ENCODE results near the gene XK.
"Not testable (repeated sequence)": the region's sequence is repeated elsewhere in the genome, so short reads cannot be mapped to it uniquely, and the experiment has no call there.

Gene XK

DNA sequence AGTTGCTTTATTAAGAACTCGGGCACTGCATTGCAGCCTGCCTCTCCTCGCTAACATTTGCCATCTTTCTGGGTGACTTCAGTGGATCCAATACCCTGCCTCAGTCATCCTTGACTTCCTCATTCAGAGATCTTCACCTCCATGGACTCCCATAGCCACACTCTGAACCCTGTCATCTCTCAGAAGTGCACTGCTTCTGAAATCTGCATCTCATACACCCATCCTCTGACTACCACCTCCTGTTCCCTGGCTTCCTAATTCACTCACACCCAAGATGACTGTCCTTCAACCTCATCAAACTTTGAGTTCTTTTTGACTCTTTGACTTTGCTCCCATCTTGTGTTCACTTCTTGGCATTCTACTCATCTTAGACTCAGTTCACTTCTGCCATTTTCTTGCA is 68.9 kb downstream of the XK start:
- DNase-seq (ENCODE audit: low read depth in 2 of 2) = no peak

DNA sequence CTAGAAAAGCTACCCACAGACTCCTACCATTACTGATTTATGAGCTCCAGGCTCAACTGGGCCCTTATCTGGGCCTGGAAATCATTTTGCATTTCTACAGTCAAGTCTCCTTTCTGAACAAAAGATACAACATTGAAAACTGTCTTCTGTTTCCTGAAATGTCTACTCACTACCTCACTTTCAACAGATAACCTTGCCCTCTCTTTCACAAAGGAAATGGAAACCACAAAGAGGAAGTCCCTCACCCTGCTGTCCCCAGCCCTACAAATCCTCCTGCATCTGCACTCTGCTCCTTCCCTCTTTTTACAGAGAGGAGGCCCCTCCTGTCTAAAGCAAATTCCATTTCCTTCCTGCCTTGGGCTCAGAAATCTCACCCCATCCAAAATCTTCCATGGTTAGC is 69.4 kb downstream of the XK start:
- DNase-seq (ENCODE audit: low read depth in 2 of 2) = no peak

DNA sequence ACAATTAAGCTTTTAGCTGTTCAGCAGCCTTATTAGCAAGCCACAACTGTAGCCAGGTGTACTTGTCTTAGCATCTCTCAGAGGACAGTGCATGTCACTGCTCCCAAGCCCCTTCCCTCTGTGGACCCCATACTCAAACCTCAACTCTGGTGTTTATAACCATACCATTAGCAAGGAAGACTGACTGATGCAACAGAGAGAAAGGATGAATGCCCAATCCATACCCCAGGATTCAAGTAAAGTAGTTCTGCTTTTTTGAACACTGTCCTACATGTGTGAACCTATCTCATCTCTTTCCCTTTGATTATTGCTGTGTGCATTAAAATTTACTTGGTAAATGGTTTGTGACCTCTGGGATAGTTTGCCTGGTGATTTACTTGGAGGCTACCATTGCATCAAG is 71.5 kb downstream of the XK start:
- no peak for DNase-seq (ENCODE audit: low read depth in 2 of 2)

GRCh38 chrX:37759351-37759750 is 73.8 kb downstream of the XK start:
- no peak for DNase-seq (ENCODE audit: low read depth in 2 of 2)

DNA sequence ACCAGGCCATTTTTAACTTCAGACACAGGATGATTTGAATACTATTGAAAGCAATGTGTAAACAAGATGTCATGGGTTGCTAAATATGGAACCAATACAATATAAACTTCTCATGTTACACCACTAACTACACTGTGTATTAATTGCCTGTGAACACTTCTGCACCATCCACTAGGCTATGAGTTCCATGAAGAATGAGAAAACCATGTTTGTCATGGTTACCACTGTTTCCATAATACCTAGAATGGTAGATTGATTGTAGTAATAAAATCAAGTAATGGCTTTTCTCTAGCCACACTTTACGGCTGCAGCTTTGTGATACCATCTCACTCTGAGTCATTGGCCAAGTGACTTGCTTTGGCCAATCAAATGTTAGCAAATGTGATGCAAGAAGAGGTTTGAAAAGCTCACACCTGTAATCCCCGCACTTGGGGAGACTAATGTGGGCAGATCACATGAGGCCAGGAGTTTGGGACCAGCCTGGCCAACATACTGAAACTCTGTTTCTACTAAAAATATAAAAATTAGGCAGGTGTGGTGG is 74.4 kb downstream of the XK start:
- DNase-seq (ENCODE audit: low read depth in 2 of 2) = no peak

DNA sequence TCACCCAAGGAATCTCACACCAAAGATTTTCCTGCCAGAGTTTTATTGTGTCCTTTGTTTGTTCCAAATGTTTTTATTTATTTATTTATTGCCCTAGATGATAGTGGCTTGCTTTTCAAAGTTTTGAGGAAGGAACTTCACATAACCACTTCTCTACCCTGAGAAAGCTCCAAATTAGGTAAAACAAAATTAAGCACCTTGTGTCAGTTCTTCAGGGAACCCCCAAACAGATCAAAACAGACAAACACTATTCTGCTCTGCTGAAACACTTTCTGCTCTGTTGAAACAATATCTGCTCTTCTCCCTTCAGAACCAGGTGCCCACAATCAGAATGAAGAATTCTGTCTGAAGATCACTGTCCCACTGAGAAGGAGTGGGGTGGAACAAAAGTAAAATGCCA is 77.8 kb downstream of the XK start:
- DNase-seq (ENCODE audit: low read depth in 2 of 2) = no peak

DNA sequence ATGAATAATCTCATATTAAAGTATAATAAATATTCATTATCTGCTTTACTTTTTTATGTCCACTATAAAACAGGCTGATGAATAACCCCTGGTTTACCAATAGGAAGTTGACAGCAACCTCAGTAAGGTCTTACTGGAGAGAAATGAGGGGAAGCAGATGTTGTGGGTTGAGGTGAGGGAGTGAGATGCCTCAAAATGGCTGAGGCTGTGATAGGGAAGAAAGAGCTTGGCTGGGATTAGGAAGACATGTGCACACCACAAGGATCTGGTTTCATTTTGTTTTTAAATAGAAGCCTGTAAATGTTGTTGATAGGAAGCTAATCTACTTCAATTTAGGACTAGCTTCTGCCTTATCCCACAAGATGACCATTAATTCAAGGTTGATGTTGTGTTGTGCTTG is 79.9 kb downstream of the XK start:
- no peak for DNase-seq (ENCODE audit: low read depth in 2 of 2)

DNA sequence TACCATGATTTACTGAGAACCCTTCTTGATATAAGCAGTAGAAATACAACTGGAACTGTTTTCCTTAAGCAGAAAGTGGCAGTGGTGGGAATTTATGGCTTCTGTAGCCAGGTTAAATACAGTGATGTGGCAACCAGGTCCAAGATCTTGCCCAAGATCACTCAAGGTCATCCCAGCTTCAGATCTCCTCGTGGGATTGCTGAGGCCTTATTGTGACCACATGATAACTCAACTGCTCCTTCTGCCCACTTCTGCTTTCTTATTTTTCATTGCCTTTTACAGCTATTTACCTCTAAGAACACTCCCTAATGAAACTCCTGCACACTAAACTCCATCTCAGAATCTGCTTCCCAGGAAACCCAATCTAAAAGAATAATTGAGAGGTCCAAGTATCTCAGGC is 81.8 kb downstream of the XK start:
- no peak for DNase-seq (ENCODE audit: low read depth in 2 of 2)

- DNase-seq (ENCODE audit: low read depth in 2 of 2) = not testable (repeated sequence)
These were observed 83.3 kb downstream of the XK start for GRCh38 chrX:37768866-37769265.

- DNase-seq (ENCODE audit: low read depth in 2 of 2) = no peak
These were observed 90.8 kb downstream of the XK start for GRCh38 chrX:37776283-37776986.

DNA sequence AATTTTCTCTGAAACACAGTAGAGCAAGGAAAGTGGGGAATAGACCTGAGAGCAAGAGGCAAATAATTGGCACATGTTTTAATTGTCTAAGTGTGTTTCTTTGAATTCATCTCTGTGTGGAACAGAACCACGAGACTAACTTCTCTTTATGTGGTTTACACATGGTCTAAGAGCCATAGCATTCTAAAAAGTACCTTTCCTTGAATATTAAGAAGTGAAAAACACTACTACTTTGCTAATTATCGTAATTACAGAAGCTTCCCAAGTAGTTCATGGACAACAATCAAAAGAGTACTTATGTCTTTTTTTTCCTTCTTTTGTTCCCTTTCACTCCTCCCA is 91.4 kb downstream of the XK start:
- no peak for DNase-seq (ENCODE audit: low read depth in 2 of 2)

DNA sequence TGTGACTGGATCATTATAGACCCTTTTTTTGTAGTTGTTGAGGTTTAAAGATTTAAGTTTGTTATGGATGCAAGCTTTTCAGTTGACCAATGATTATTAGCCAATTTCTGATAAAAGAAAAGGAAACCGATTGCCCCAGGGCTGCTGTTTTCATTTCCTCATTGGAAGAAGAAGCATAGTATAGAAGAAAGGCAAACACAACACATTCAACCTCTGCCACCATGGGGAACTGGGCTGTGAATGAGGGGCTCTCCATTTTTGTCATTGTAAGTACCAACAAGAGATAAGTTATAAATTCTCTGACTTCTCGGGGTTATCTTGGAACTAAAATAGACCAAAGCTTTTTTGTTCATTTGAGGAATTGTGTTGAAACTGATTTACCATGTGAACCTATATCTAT is 94.3 kb downstream of the XK start, which contains the start of gene CYBB:
CYBB (plus strand) TSS at position 203 of the 400 bp plus-strand sequence; CDS start at position 222, 19 bp downstream.
- DNase-seq (ENCODE audit: low read depth in 2 of 2) = no peak

GRCh38 chrX:37781081-37781480 is 95.5 kb downstream of the XK start:
- DNase-seq (ENCODE audit: low read depth in 2 of 2) = no peak
